GM10266 (cell line): ENCODE results near the gene LPP.

Experiments used
- DNase-seq: peaks from one replicate; pipeline ENCODE4 v3.0.0; 2012; ENCODE audit errors: extremely low spot score
- TF ChIP-seq, protein P1 (sequence below): IDR thresholded peaks from 2 replicates; pipeline ENCODE4 v1.5.1; 2012; ENCODE audit warnings: mild to moderate bottlenecking, low read depth; ENCODE audit not compliant: control insufficient read depth, insufficient read depth; ENCODE audit errors: missing control alignments

LPP gene

DNA sequence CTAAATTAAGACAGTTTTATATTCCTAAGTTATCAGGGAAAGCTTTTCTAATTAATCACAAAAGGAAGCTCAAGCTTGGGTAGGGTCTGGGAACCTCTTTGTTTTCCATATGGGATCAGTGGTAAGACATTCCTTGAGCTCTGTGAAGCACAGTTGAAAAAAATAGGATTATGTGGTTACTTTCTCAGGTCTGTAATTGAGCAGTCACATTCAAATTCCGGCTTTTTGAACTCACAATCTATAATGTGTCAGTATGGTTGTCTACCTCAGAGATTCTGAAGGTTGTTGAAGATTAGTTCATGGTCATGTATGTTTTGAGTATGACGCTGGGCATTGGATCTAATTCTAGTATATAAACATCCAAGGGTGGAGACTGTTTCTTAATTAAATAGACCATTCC, 364.5 kb downstream of the LPP start:
- TF ChIP-seq, protein P1, sequence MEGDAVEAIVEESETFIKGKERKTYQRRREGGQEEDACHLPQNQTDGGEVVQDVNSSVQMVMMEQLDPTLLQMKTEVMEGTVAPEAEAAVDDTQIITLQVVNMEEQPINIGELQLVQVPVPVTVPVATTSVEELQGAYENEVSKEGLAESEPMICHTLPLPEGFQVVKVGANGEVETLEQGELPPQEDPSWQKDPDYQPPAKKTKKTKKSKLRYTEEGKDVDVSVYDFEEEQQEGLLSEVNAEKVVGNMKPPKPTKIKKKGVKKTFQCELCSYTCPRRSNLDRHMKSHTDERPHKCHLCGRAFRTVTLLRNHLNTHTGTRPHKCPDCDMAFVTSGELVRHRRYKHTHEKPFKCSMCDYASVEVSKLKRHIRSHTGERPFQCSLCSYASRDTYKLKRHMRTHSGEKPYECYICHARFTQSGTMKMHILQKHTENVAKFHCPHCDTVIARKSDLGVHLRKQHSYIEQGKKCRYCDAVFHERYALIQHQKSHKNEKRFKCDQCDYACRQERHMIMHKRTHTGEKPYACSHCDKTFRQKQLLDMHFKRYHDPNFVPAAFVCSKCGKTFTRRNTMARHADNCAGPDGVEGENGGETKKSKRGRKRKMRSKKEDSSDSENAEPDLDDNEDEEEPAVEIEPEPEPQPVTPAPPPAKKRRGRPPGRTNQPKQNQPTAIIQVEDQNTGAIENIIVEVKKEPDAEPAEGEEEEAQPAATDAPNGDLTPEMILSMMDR: no peak
- no peak for DNase-seq

DNA sequence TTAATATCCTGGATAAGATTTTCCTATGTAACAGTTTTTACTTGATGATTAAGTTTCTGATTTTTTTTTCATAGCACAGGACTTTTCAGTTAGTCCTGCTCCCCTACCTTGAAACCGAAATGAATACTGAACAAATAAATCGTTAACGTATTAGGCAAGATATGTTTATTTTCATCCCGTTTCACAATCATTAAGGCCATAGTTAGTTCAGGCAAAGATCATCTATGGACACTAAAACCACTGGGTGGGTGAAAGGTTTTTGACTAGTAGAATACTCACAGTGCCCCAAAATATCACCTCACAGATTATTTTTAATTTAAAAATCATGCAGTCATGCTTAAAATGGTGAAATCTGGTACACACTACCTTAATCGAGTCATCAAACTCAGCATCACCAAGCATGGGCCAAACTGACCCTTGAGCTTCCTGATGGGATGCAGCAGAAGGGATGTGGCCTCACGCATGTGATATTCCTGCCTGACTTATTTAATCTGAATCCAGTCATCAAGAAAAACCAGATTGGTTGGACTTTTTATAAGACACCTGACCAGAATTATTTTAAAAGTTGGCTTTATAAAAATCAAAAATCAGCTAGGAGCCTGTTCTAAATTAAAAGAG, 365.0 kb downstream of the LPP start:
- DNase-seq: no peak
- TF ChIP-seq, protein P1: no peak

DNA sequence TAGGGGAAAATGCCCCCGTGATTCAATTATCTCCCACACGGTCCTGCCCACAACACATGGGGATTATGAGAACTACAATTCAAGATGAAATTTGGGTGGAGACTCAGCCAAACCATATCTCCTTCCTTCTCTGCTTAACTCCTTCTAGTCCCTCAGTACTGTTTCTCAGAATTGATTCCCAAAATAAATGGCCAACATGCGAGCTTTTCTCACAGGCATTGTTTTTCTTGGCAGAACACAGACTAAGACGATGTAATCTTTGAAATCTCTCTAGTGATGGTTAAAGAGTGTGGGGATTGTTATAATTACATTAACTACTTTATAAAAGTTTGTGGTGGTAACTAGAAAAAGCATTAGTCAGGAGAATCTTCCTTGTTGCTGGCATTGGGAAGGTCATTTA, 366.5 kb downstream of the LPP start:
- DNase-seq: no peak
- TF ChIP-seq, protein P1: no peak

DNA sequence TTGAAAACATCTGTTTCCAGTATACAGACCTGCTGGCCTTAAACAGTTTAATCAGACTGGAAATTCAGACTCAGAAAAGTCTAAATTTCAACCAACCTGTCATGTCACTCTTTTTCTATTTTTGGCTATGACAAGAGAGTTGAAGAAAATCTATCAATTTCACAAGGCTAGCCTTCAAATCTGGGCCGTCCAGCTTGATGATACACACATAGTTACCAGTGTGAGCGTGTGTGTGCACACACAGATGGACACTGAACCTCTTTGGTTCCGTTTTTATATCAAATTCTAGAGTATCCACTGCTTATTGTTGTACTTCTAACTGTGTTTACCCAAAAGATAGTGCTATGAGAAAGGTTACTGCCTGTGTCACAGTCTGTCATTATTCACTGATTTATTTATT, 368.2 kb downstream of the LPP start:
- no peak for DNase-seq
- TF ChIP-seq, protein P1: no peak

DNA sequence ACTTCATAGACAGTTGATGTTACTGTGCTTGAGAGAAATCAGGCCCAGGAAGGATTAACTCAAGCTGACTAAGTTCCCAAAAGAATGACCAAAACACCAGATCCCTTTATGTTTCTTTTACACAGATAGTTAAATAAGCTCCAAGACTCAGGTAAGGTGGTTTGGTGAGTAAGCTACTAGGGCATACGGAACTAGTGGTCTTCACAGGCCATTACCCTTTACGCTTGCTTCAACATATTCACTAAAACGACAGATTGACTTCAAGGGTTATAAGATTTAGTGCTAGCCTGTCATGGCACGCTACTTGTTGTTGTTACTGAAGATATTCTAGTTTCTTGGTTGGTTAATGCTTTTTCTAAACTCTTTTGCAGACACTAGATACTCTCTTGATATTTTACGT, 369.3 kb downstream of the LPP start:
- TF ChIP-seq, protein P1: no peak
- DNase-seq: no peak

DNA sequence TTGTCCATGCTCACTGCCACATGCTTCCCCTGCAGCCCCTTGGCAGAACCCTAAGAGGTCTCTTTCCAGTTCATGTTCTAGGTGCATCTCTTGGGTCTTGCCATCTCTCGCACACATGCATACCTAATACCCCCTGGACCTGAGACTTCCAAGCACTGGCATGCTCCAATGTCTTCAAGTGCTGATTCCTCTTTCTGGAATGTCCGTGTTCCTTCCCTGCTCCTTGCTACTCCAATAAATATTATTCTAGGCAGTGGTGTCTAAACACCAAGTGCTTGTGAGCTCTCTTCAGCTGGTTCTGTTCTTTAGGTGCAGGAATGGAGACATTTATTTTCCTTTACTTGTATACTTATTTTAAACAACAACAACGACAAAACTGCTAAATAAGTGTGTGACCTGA, 370.1 kb downstream of the LPP start:
- TF ChIP-seq, protein P1: no peak
- no peak for DNase-seq

DNA sequence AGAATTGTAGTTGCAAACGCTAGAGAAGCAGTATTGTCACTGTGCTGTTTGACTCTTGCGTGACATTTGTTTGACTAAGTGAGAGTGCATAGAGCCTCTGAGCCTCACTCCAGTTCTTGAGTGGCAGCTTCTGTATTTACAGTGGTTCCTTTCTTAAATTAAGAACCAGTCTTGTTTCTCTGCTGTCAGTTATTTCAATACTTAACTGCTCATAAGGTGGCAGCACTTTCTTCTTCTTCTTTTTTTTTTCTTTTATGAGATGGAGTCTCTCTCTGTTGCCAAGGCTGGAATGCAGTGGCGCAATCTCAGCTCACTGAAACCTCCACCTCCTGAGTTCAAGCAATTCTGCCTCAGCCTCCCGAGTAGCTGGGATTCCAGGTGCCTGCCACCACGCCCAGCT, 372.1 kb downstream of the LPP start:
- TF ChIP-seq, protein P1: no peak
- DNase-seq: no peak
